ENCODE results near the gene ARID1B. TPM values are rescaled to one million over a fixed set of nuclear protein-coding genes. Genes with fewer than 3 reads are reported as not detected.

Gene ARID1B
- total RNA-seq, 1 experiment from 2014 or later: 58.8 TPM

- POLR2A ChIA-PET: no interaction called here
- Mint-ChIP-seq H3K9me3 (ENCODE audit: unreplicated experiment) (no peaks in the 10 kb centered on the region), H3K27ac (ENCODE audit: unreplicated experiment) (no peak overlapping the region), H3K4me3 (ENCODE audit: unreplicated experiment) (no peak overlapping the region), H3K27me3 (ENCODE audit: insufficient read depth, unreplicated experiment) (no peaks in the 10 kb centered on the region), H3K4me1 (ENCODE audit: low read depth, unreplicated experiment) (no peaks in the 10 kb centered on the region), H3K36me3 (ENCODE audit: insufficient read depth, unreplicated experiment) (no peaks in the 10 kb centered on the region)
- no peak overlapping the region for H3K4me3 ChIP-seq (ENCODE audit: low read depth, low read length)
- TF ChIP-seq CTCF (IDR thresholded peaks at IDR 0.05; ENCODE audit: insufficient read depth in 1 of 2, low read depth in 1 of 2, low read length in 1 of 2, severe bottlenecking in 1 of 2, unreplicated experiment in 1 of 2): no peak
- no TSS peak for BruUV-seq (replicated peaks)
- no peaks in the 10 kb centered on the region for H3K27me3 ChIP-seq (replicated peaks; ENCODE audit: control insufficient read depth, insufficient read depth, low read length)
- no peaks in the 10 kb centered on the region for H3K9me3 ChIP-seq
- CTCF ChIA-PET: no interaction called here
- intact Hi-C loops (cut with micrococcal nuclease; ENCODE audit: unreplicated experiment): no loop called here
- H3K36me3 ChIP-seq (ENCODE audit: control insufficient read depth, insufficient read depth, low read length): no peaks in the 10 kb centered on the region
- H3K4me1 ChIP-seq: peaks cover 5% of the 10 kb centered on the region; the same call in 1 of the 2 replicates
- no peak for DNase-seq
Measured at GRCh38 chr6:156767603-156768467, 9.3 kb upstream of the ARID1B start.

DNA sequence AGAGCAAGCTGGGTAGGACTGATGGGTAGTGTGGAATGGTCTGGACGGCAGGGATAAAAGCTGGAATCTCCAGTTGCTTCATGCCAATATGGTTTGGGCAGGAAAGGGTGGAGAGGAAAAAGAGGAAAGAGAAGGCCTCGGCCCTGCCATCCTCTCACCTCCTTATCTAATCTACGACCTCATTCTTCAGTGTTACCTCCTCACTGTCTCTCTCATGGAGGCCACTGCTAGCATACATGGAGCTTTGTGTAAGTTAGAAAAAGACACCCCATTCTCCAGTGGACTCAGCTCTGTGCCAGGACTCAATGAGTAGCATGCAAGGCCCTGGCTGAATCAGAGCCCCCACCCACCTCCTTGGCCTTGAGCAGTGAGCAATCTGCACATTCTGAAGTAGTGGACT is 6.1 kb upstream of the ARID1B start:
- Mint-ChIP-seq H3K4me3 (ENCODE audit: unreplicated experiment) (no peak overlapping the region), H3K27ac (ENCODE audit: unreplicated experiment) (no peak overlapping the region), H3K9me3 (ENCODE audit: unreplicated experiment) (no peaks in the 10 kb centered on the region), H3K36me3 (ENCODE audit: insufficient read depth, unreplicated experiment) (no peaks in the 10 kb centered on the region), H3K27me3 (ENCODE audit: insufficient read depth, unreplicated experiment) (no peaks in the 10 kb centered on the region), H3K4me1 (ENCODE audit: low read depth, unreplicated experiment) (no peaks in the 10 kb centered on the region)
- ChIA-PET CTCF (no interaction called here), POLR2A (no interaction called here)
- Histone ChIP-seq H3K4me1 (peaks cover 9% of the 10 kb centered on the region), H3K36me3 (ENCODE audit: control insufficient read depth, insufficient read depth, low read length) (no peaks in the 10 kb centered on the region), H3K4me3 (ENCODE audit: low read depth, low read length) (no peak overlapping the region), H3K27me3 (replicated peaks; ENCODE audit: control insufficient read depth, insufficient read depth, low read length) (no peaks in the 10 kb centered on the region), H3K9me3 (no peaks in the 10 kb centered on the region)
- no peak for TF ChIP-seq CTCF (IDR thresholded peaks at IDR 0.05; ENCODE audit: insufficient read depth in 1 of 2, low read depth in 1 of 2, low read length in 1 of 2, severe bottlenecking in 1 of 2, unreplicated experiment in 1 of 2)
- DNase-seq: no peak
- intact Hi-C loops (cut with micrococcal nuclease; ENCODE audit: unreplicated experiment): loop anchor here (10.0 kb wide), 1 partner anchor 414 kb away; no protein-coding TSS in a partner anchor
- no TSS peak for BruUV-seq (replicated peaks)

GRCh38 chr6:156771761-156772160 is 5.4 kb upstream of the ARID1B start:
- Mint-ChIP-seq H3K4me3 (ENCODE audit: unreplicated experiment) (no peak overlapping the region), H3K9me3 (ENCODE audit: unreplicated experiment) (no peaks in the 10 kb centered on the region), H3K36me3 (ENCODE audit: insufficient read depth, unreplicated experiment) (no peaks in the 10 kb centered on the region), H3K27me3 (ENCODE audit: insufficient read depth, unreplicated experiment) (no peaks in the 10 kb centered on the region), H3K27ac (ENCODE audit: unreplicated experiment) (no peak overlapping the region), H3K4me1 (ENCODE audit: low read depth, unreplicated experiment) (no peaks in the 10 kb centered on the region)
- POLR2A ChIA-PET: no interaction called here
- Histone ChIP-seq H3K36me3 (ENCODE audit: control insufficient read depth, insufficient read depth, low read length) (no peaks in the 10 kb centered on the region), H3K4me1 (peaks cover 10% of the 10 kb centered on the region), H3K27me3 (replicated peaks; ENCODE audit: control insufficient read depth, insufficient read depth, low read length) (no peaks in the 10 kb centered on the region), H3K9me3 (no peaks in the 10 kb centered on the region), H3K4me3 (ENCODE audit: low read depth, low read length) (no peak overlapping the region)
- TF ChIP-seq CTCF (IDR thresholded peaks at IDR 0.05; ENCODE audit: insufficient read depth in 1 of 2, low read depth in 1 of 2, low read length in 1 of 2, severe bottlenecking in 1 of 2, unreplicated experiment in 1 of 2): no peak
- intact Hi-C loops (cut with micrococcal nuclease; ENCODE audit: unreplicated experiment): loop anchor here (10.0 kb wide), 1 partner anchor 413 kb away; no protein-coding TSS in a partner anchor
- DNase-seq: no peak
- CTCF ChIA-PET: no interaction called here
- no TSS peak for BruUV-seq (replicated peaks)

Measured in Caco-2 (cell line).